WERI-Rb-1 (cell line): ENCODE results near the gene HPCAL1.

ENCODE experiments used
- DNase-seq: peaks from one replicate; pipeline ENCODE4 v3.0.0-alpha.2; 2020
- H3K27ac ChIP-seq: fragments of 250-450 bp; sonication (Bioruptor Pico); 2 replicates; pipeline ENCODE4 v1.5.1; 2020; ENCODE audit warnings: mild to moderate bottlenecking, moderate library complexity
- H3K27me3 ChIP-seq: fragments of 250-450 bp; sonication (Bioruptor Pico); 2 replicates; pipeline ENCODE4 v1.5.1; 2021; ENCODE audit warnings: mild to moderate bottlenecking, low read depth, moderate library complexity; ENCODE audit not compliant: insufficient read depth, severe bottlenecking
- H3K36me3 ChIP-seq: fragments of 250-450 bp; sonication (Bioruptor Pico); 2 replicates; pipeline ENCODE4 v1.5.1; 2020; ENCODE audit warnings: mild to moderate bottlenecking, moderate library complexity
- H3K4me3 ChIP-seq: 2 replicates; pipeline ENCODE4 v1.5.1; 2011; ENCODE audit warnings: low read depth, mild to moderate bottlenecking, control low read depth, low read length
- H3K9me3 ChIP-seq: fragments of 250-450 bp; sonication (Bioruptor Pico); 2 replicates; pipeline ENCODE4 v1.5.1; 2021; ENCODE audit warnings: mild to moderate bottlenecking, moderate library complexity; ENCODE audit not compliant: severe bottlenecking
- CTCF ChIP-seq: IDR thresholded peaks from 2 replicates; pipeline ENCODE4 v1.5.1; 2011; ENCODE audit warnings: low read depth, mild to moderate bottlenecking, control low read depth, inconsistent platforms, low read length

The HPCAL1 gene

GRCh38 chr2:10428355-10428754 lies 125.7 kb downstream of the HPCAL1 start:
- no peaks in the 10 kb centered on the region for H3K9me3 ChIP-seq
- no peak overlapping the region for H3K27ac ChIP-seq
- DNase-seq, result no peak
- no peak for TF ChIP-seq CTCF
- no peak overlapping the region for H3K4me3 ChIP-seq
- H3K36me3 ChIP-seq, result peaks cover under 1% of the 10 kb centered on the region; the same call in 1 of the 2 replicates
- no peaks in the 10 kb centered on the region for H3K27me3 ChIP-seq

- Histone ChIP-seq H3K4me3 (no peak overlapping the region), H3K36me3 (no peaks in the 10 kb centered on the region), H3K27me3 (no peaks in the 10 kb centered on the region), H3K27ac (no peak overlapping the region), H3K9me3 (no peaks in the 10 kb centered on the region)
- DNase-seq, result no peak
- TF ChIP-seq CTCF, result no peak
Measured at GRCh38 chr2:10428924-10429323, 126.2 kb downstream of the HPCAL1 start.

GRCh38 chr2:10430886-10431622 lies 128.3 kb downstream of the HPCAL1 start:
- H3K27me3 ChIP-seq, result no peaks in the 10 kb centered on the region
- no peaks in the 10 kb centered on the region for H3K9me3 ChIP-seq
- no peak overlapping the region for H3K4me3 ChIP-seq
- no peak for TF ChIP-seq CTCF
- no peaks in the 10 kb centered on the region for H3K36me3 ChIP-seq
- DNase-seq, result no peak
- H3K27ac ChIP-seq, result no peak overlapping the region

GRCh38 chr2:10431797-10432196 lies 129.1 kb downstream of the HPCAL1 start:
- no peak overlapping the region for H3K4me3 ChIP-seq
- no peak for TF ChIP-seq CTCF

GRCh38 chr2:10432311-10433181 lies 129.8 kb downstream of the HPCAL1 start:
- Histone ChIP-seq H3K27ac (no peak overlapping the region), H3K4me3 (no peak overlapping the region), H3K27me3 (no peaks in the 10 kb centered on the region), H3K36me3 (no peaks in the 10 kb centered on the region), H3K9me3 (no peaks in the 10 kb centered on the region)
- no peak for DNase-seq
- no peak for TF ChIP-seq CTCF

More at GRCh38 chr2:10431797-10432196, 129.1 kb downstream of the HPCAL1 start:
- Histone ChIP-seq H3K36me3 (no peaks in the 10 kb centered on the region), H3K27me3 (no peaks in the 10 kb centered on the region), H3K27ac (no peak overlapping the region), H3K9me3 (no peaks in the 10 kb centered on the region)
- no peak for DNase-seq
